SK-N-SH (cell line): ENCODE data around the gene NRG4. TPM values are rescaled to one million over a fixed set of nuclear protein-coding genes. Genes with fewer than 3 reads are reported as not detected.

Experiments used
- CTCF ChIA-PET: fragments of 300-600, 350-600 bp; formaldehyde crosslinking; extraction: SDS; loops from one replicate; lab custom pipeline; 2021; lab: Yijun Ruan, JAX
- POLR2A ChIA-PET: fragments of 350-600 bp; sonication (Branson Sonifier 250); formaldehyde crosslinking; extraction: SDS; loops from one replicate; lab custom pipeline; 2020; ENCODE audit warnings: antibody characterized with exemption, inconsistent platforms; lab: Yijun Ruan, JAX
- DNase-seq: peaks from one replicate; pipeline ENCODE4 v3.0.0; 2012
- H2AFZ ChIP-seq: fragments of 200-600 bp; sonication (generic); 2 replicates; pipeline ENCODE4 v1.8.1; 2016; ENCODE audit warnings: antibody characterized with exemption, mild to moderate bottlenecking, low read depth
- H3F3A ChIP-seq: fragments of 200-600 bp; sonication (generic); replicated peaks from 2 replicates; pipeline ENCODE3; 2016; ENCODE audit warnings: antibody characterized with exemption, mild to moderate bottlenecking; ENCODE audit not compliant: insufficient read depth
- H3K27ac ChIP-seq, 2 experiments: fragments of 200-500 bp in 1 of 2; fragments of 200-600 bp in 1 of 2; sonication (Bioruptor generic) in 1 of 2; sonication (generic), shearing (Covaris generic) in 1 of 2; 2 replicates each; pipeline versions ENCODE4 v1.5.1 to v1.6.1; 2014 to 2016; ENCODE audit warnings: low read depth in 2 of 2, inconsistent platforms in 1 of 2, low read length in 1 of 2, mild to moderate bottlenecking in 1 of 2, mixed read lengths in 1 of 2
- H3K27me3 ChIP-seq: fragments of 200-600 bp; sonication (generic), shearing (Covaris generic); 2 replicates; pipeline ENCODE4 v1.6.1; 2016; ENCODE audit warnings: mixed run types; ENCODE audit not compliant: insufficient read depth
- H3K36me3 ChIP-seq, 2 experiments: fragments of 200-500 bp in 1 of 2; fragments of 200-600 bp in 1 of 2; sonication (Bioruptor generic) in 1 of 2; sonication (generic) in 1 of 2; replicated peaks in 1 of 2; 2 replicates each; pipeline versions ENCODE3 to v1.5.1; 2014 to 2016; ENCODE audit warnings: low read length in 1 of 2, mild to moderate bottlenecking in 1 of 2; ENCODE audit not compliant: insufficient read depth in 2 of 2, control insufficient read depth in 1 of 2
- H3K4me1 ChIP-seq, 2 experiments: fragments of 200-500 bp in 1 of 2; fragments of 200-600 bp in 1 of 2; sonication (Bioruptor generic) in 1 of 2; sonication (generic), shearing (Covaris generic) in 1 of 2; 2 replicates each; pipeline versions ENCODE4 v1.5.1 to v1.6.1; 2014 to 2016; ENCODE audit warnings: low read depth in 1 of 2, low read length in 1 of 2, mixed run types in 1 of 2; ENCODE audit not compliant: insufficient read depth in 2 of 2, control insufficient read depth in 1 of 2
- H3K4me2 ChIP-seq: fragments of 200-600 bp; sonication (generic), shearing (Covaris generic); 2 replicates; pipeline ENCODE4 v1.6.1; 2017; ENCODE audit warnings: mixed run types
- H3K4me3 ChIP-seq, 2 experiments: fragments of 200-500 bp in 1 of 2; fragments of 200-600 bp in 1 of 2; sonication (Bioruptor generic) in 1 of 2; sonication (generic), shearing (Covaris generic) in 1 of 2; 2 replicates each; pipeline versions ENCODE4 v1.5.1 to v1.8.1; 2014 to 2016; ENCODE audit warnings: low read depth in 2 of 2, inconsistent platforms in 1 of 2, low read length in 1 of 2, mild to moderate bottlenecking in 1 of 2, mixed read lengths in 1 of 2, moderate library complexity in 1 of 2
- H3K79me2 ChIP-seq: fragments of 200-600 bp; sonication (generic); 2 replicates; pipeline ENCODE4 v1.8.1; 2017; ENCODE audit warnings: mild to moderate bottlenecking; ENCODE audit not compliant: insufficient read depth
- H3K9ac ChIP-seq: fragments of 200-600 bp; sonication (generic); 2 replicates; pipeline ENCODE4 v1.6.1; 2017; ENCODE audit warnings: mixed run types
- H3K9me2 ChIP-seq: fragments of 200-600 bp; sonication (generic); 2 replicates; pipeline ENCODE4 v1.6.1; 2017; ENCODE audit warnings: mixed run types
- H3K9me3 ChIP-seq: fragments of 200-600 bp; sonication (generic); 2 replicates; pipeline ENCODE4 v1.6.1; 2017; ENCODE audit warnings: mixed run types, mild to moderate bottlenecking, moderate library complexity
- H4K20me1 ChIP-seq: fragments of 200-600 bp; sonication (generic); 2 replicates; pipeline ENCODE4 v1.6.1; 2017; ENCODE audit warnings: mild to moderate bottlenecking, mixed run types; ENCODE audit not compliant: insufficient read depth
- CHD2 ChIP-seq: fragments of 150-350 bp; IDR thresholded peaks from 2 replicates; pipeline ENCODE4 v1.6.1; 2018; ENCODE audit warnings: low read length; ENCODE audit not compliant: partially characterized antibody
- CTCF ChIP-seq: fragments of 200-600 bp; sonication (generic); IDR thresholded peaks from 2 replicates; pipeline ENCODE4 v1.6.1; 2017; ENCODE audit warnings: antibody characterized with exemption, mild to moderate bottlenecking, moderate library complexity
- ELF1 ChIP-seq: IDR thresholded peaks from 2 replicates; pipeline ENCODE4 v1.4.0; 2012
- EZH2phosphoT487 ChIP-seq: fragments of 200-600 bp; sonication (generic); IDR thresholded peaks from 2 replicates; pipeline ENCODE4 v1.6.1; 2017; ENCODE audit warnings: low read depth, mixed run types, mild to moderate bottlenecking, antibody characterized with exemption, moderate library complexity, borderline replicate concordance
- FOSL2 ChIP-seq: IDR thresholded peaks from 2 replicates; pipeline ENCODE4 v1.4.0; 2012; ENCODE audit warnings: low read depth, mild to moderate bottlenecking, moderate library complexity, borderline replicate concordance
- FOXJ3 ChIP-seq: sonication (generic); formaldehyde crosslinking; IDR thresholded peaks from 2 replicates; pipeline ENCODE4 v1.5.1; 2020; ENCODE audit warnings: mild to moderate bottlenecking, missing genetic modification reagents
- GABPA ChIP-seq: IDR thresholded peaks from 2 replicates; pipeline ENCODE4 v1.4.0; 2012; ENCODE audit warnings: low read depth, mild to moderate bottlenecking
- GATA2 ChIP-seq: sonication (generic); formaldehyde crosslinking; IDR thresholded peaks from 2 replicates; pipeline ENCODE4 v1.5.0; 2020; ENCODE audit warnings: mild to moderate bottlenecking, missing genetic modification reagents
- JUND ChIP-seq: IDR thresholded peaks from 2 replicates; pipeline ENCODE4 v1.4.0; 2012
- NRF1 ChIP-seq: IDR thresholded peaks from 2 replicates; pipeline ENCODE4 v1.6.1; 2012; ENCODE audit warnings: low read depth, mild to moderate bottlenecking, low read length
- POLR2AphosphoS5 ChIP-seq: IDR thresholded peaks from 2 replicates; pipeline ENCODE4 v1.6.1; 2012; ENCODE audit warnings: low read depth, low read length
- RAD21 ChIP-seq: IDR thresholded peaks from 2 replicates; pipeline ENCODE4 v1.6.1; 2012; ENCODE audit warnings: mild to moderate bottlenecking, low read length
- RCOR1 ChIP-seq: fragments of 150-350 bp; IDR thresholded peaks from 2 replicates; pipeline ENCODE4 v1.6.1; 2017; ENCODE audit warnings: antibody characterized with exemption, low read length
- RFX5 ChIP-seq: IDR thresholded peaks from 2 replicates; pipeline ENCODE4 v1.6.1; 2012; ENCODE audit warnings: mild to moderate bottlenecking, improper control_type of control experiment, low read length
- SIN3A ChIP-seq: IDR thresholded peaks from 2 replicates; pipeline ENCODE4 v1.6.1; 2012; ENCODE audit warnings: low read depth, mild to moderate bottlenecking, low read length, moderate library complexity, borderline replicate concordance
- TAF1 ChIP-seq: IDR thresholded peaks from 2 replicates; pipeline ENCODE4 v1.6.1; 2012; ENCODE audit warnings: low read depth, mild to moderate bottlenecking, low read length, moderate library complexity, borderline replicate concordance
- TEAD4 ChIP-seq: IDR thresholded peaks from 2 replicates; pipeline ENCODE4 v1.4.0; 2012; ENCODE audit warnings: mild to moderate bottlenecking, borderline replicate concordance; ENCODE audit not compliant: insufficient read depth
- polyA plus RNA-seq, 3 experiments: library from polyadenylated mRNA; depleted of rRNA; stranded (reverse); fragments of >200 nt; gene quantifications; 2 replicates each; pipeline ENCODE4 v1.2.3, GENCODE V29; 2012
- TF ChIP-seq, protein P1 (sequence below): IDR thresholded peaks from 2 replicates; pipeline ENCODE4 v1.4.0; 2012; ENCODE audit warnings: low read depth, borderline replicate concordance
- TF ChIP-seq, protein P2 (sequence below): IDR thresholded peaks from 2 replicates; pipeline ENCODE4 v1.4.0; 2012; ENCODE audit warnings: low read depth, borderline replicate concordance

The NRG4 gene
- polyA plus RNA-seq, 1 of the 3 experiments (the other 2 are of a cell fraction), result not detected

DNA sequence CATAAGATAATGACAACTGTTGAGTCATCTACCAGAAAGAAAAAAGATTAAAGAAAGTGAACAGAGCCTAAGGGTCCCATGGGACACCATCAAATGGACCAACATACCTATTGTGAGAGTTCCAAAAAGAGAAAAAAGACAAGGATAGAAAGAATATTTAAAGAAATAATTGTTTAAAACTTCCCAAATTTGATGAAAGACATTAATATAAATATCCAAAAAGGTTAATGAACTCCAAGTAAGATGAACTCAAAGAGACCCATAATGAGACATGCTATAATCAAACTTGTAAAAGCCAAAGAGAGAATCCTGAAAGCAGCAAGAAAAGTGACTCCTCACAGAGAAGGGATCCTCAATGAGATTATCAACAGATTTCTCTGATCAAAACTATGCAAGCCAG lies 8.9 kb downstream of the NRG4 start:
- H3K9me3 ChIP-seq, result no peaks in the 10 kb centered on the region; the same call in 1 of the 2 replicates
- CTCF ChIA-PET, result no interaction called here
- H4K20me1 ChIP-seq, result no peaks in the 10 kb centered on the region
- no peaks in the 10 kb centered on the region for H3K4me1 ChIP-seq
- H3F3A ChIP-seq, result no peaks in the 10 kb centered on the region
- no peaks in the 10 kb centered on the region for H3K9me2 ChIP-seq
- H3K79me2 ChIP-seq, result no peaks in the 10 kb centered on the region
- H3K27ac ChIP-seq, result no peak overlapping the region
- H3K9ac ChIP-seq, result no peak overlapping the region
- H3K4me2 ChIP-seq, result no peak overlapping the region
- POLR2A ChIA-PET, result no interaction called here
- DNase-seq, result no peak
- no peak for TF ChIP-seq FOXJ3 (CRISPR knock-in tag)
- TF ChIP-seq CTCF, result no peak
- TF ChIP-seq, protein P1, sequence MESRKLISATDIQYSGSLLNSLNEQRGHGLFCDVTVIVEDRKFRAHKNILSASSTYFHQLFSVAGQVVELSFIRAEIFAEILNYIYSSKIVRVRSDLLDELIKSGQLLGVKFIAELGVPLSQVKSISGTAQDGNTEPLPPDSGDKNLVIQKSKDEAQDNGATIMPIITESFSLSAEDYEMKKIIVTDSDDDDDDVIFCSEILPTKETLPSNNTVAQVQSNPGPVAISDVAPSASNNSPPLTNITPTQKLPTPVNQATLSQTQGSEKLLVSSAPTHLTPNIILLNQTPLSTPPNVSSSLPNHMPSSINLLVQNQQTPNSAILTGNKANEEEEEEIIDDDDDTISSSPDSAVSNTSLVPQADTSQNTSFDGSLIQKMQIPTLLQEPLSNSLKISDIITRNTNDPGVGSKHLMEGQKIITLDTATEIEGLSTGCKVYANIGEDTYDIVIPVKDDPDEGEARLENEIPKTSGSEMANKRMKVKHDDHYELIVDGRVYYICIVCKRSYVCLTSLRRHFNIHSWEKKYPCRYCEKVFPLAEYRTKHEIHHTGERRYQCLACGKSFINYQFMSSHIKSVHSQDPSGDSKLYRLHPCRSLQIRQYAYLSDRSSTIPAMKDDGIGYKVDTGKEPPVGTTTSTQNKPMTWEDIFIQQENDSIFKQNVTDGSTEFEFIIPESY, result no peak
- no peak for TF ChIP-seq EZH2phosphoT487
- TF ChIP-seq TEAD4, result no peak
- no peak for TF ChIP-seq FOSL2
- no peak for TF ChIP-seq CHD2
- no peak for TF ChIP-seq JUND
- TF ChIP-seq GABPA, result no peak
- TF ChIP-seq RCOR1, result no peak
- TF ChIP-seq RFX5, result no peak
- TF ChIP-seq, protein P2, sequence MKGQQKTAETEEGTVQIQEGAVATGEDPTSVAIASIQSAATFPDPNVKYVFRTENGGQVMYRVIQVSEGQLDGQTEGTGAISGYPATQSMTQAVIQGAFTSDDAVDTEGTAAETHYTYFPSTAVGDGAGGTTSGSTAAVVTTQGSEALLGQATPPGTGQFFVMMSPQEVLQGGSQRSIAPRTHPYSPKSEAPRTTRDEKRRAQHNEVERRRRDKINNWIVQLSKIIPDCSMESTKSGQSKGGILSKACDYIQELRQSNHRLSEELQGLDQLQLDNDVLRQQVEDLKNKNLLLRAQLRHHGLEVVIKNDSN, result no peak
- TF ChIP-seq TAF1, result no peak
- TF ChIP-seq ELF1, result no peak
- TF ChIP-seq SIN3A, result no peak
- TF ChIP-seq NRF1, result no peak
- no peak for TF ChIP-seq RAD21
- TF ChIP-seq POLR2AphosphoS5, result no peak
- TF ChIP-seq GATA2 (CRISPR knock-in tag), result no peak
- no peak overlapping the region for H2AFZ ChIP-seq
- no peaks in the 10 kb centered on the region for H3K36me3 ChIP-seq
- H3K4me3 ChIP-seq, result no peak overlapping the region
- 0 out of 2 replicates have a peak, but pooled peaks cover 6% of the 10 kb centered on the region for H3K27me3 ChIP-seq
